Muscle layer of duodenum (tissue), 2 donors: ENCODE measurements around the gene ZNF621.

Source experiments
- H3K27ac ChIP-seq: one replicate; pipeline ENCODE4 v1.7.0; 2013; ENCODE audit warnings: mild to moderate bottlenecking, low read length
- H3K27me3 ChIP-seq: one replicate; pipeline ENCODE4 v1.7.0; 2013; ENCODE audit warnings: low read depth, mild to moderate bottlenecking, control low read depth, low read length
- H3K36me3 ChIP-seq, 2 donors: one replicate each; pipeline ENCODE4 v1.7.0; 2013; ENCODE audit warnings: low read length in 2 of 2, control low read depth in 1 of 2, mild to moderate bottlenecking in 1 of 2; ENCODE audit not compliant: insufficient read depth in 2 of 2, control insufficient read depth in 1 of 2
- H3K4me1 ChIP-seq, 2 donors: one replicate each; pipeline ENCODE4 v1.7.0; 2013; ENCODE audit warnings: low read length in 2 of 2, mild to moderate bottlenecking in 2 of 2, control low read depth in 1 of 2, moderate library complexity in 1 of 2; ENCODE audit not compliant: insufficient read depth in 2 of 2, control insufficient read depth in 1 of 2
- H3K4me3 ChIP-seq, 2 donors: one replicate each; pipeline ENCODE4 v1.7.0; 2013; ENCODE audit warnings: low read length in 2 of 2, low read depth in 1 of 2, mild to moderate bottlenecking in 1 of 2
- H3K9me3 ChIP-seq, 2 donors: one replicate each; pipeline ENCODE4 v1.7.0; 2013; ENCODE audit warnings: low read length in 2 of 2, control low read depth in 1 of 2, mild to moderate bottlenecking in 1 of 2; ENCODE audit not compliant: control insufficient read depth in 1 of 2
- donor health status: healthy.

Gene ZNF621

GRCh38 chr3:40524568-40525285, at the start of gene ZNF621:
Gene ZNF621 (plus strand): TSS chr3:40524960. CDS start chr3:40525841, 881 bp downstream.
- Histone ChIP-seq H3K9me3 (no peaks in the 10 kb centered on the region), H3K27me3 (no peaks in the 10 kb centered on the region), H3K36me3 (peaks cover 8 to 28% of the 10 kb centered on the region in 2 donors), H3K4me3 (peak within 1 kb of the TSS; percentile 87), H3K4me1 (peaks cover 7 to 14% of the 10 kb centered on the region in 2 donors), H3K27ac (peak within 1 kb of the TSS; percentile 89)

- peak within 1 kb of the TSS; percentile 66 for H3K27ac ChIP-seq
- no peaks in the 10 kb centered on the region for H3K27me3 ChIP-seq
- H3K9me3 ChIP-seq, result no peaks in the 10 kb centered on the region
- peaks cover 4 to 7% of the 10 kb centered on the region in 2 donors for H3K4me1 ChIP-seq
- peaks cover 12 to 22% of the 10 kb centered on the region in 2 donors for H3K36me3 ChIP-seq
- peak within 1 kb of the TSS; percentile 85 to 95 for H3K4me3 ChIP-seq
Observed at GRCh38 chr3:40476478-40477470, 48.0 kb upstream of the ZNF621 start, which contains the start of gene ZNF619. Gene ZNF619 (plus strand): TSS chr3:40477122. CDS start chr3:40477980, 858 bp downstream.

DNA sequence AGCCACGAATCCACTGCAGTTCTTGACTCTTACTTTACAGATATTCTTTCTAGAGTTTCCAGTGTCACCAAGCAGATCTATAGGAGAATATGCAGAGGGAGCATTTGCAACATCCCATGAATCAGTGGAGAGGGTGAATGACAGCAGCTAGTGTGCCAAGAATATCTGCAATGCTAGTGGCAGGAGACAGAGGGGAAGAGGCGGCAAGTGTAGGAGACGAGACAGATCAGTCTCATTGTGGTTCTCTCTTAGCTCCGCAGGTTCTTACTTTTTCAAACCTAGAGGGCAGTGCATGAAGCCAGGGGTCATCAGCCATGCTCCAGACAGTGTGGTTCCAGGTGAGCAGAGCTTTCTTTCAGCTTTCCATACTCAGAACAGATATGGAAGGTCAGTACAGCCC, 47.1 kb upstream of the ZNF621 start:
- peak overlapping the region; percentile 85 to 95 for H3K4me3 ChIP-seq

GRCh38 chr3:40487172-40487571, 37.6 kb upstream of the ZNF621 start:
- Histone ChIP-seq H3K27me3 (no peaks in the 10 kb centered on the region), H3K4me3 (peak overlapping the region in 1 of 2 donors; percentile 30), H3K9me3 (peaks cover 11 to 19% of the 10 kb centered on the region in 2 donors), H3K36me3 (peaks cover 25 to 57% of the 10 kb centered on the region in 2 donors), H3K4me1 (no peaks in the 10 kb centered on the region), H3K27ac (no peak overlapping the region)

More for the DNA sequence above, 47.1 kb upstream of the ZNF621 start:
- Histone ChIP-seq H3K4me1 (peaks cover 4 to 7% of the 10 kb centered on the region in 2 donors), H3K9me3 (no peaks in the 10 kb centered on the region), H3K36me3 (peaks cover 20 to 31% of the 10 kb centered on the region in 2 donors), H3K27me3 (no peaks in the 10 kb centered on the region), H3K27ac (peak overlapping the region; percentile 66)

DNA sequence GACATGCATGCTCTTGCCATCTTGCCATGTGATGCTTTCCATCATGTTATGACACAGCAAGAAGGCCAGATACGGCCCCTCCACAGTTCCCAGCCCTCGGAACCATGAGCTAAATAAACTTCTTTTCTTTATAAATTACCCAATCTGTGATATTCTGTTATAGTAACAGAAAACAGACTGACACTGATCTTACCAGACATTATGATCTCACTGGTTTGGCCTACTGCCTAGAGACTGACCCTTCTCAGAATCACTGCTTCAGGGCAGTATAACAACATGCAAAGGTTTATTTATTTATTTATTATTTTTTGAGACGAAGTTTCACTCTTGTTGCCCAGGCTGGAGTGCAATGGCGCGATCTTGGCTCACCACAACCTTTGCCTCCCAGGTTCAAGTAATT, 33.8 kb upstream of the ZNF621 start:
- Histone ChIP-seq H3K27ac (no peak overlapping the region), H3K4me3 (no peak overlapping the region), H3K27me3 (no peaks in the 10 kb centered on the region), H3K36me3 (peaks cover 16 to 24% of the 10 kb centered on the region in 2 donors), H3K9me3 (peaks cover 11 to 19% of the 10 kb centered on the region in 2 donors), H3K4me1 (no peaks in the 10 kb centered on the region)

- Histone ChIP-seq H3K4me3 (no peak overlapping the region), H3K27ac (no peak overlapping the region), H3K27me3 (no peaks in the 10 kb centered on the region), H3K9me3 (no peaks in the 10 kb centered on the region), H3K36me3 (no peaks in the 10 kb centered on the region), H3K4me1 (no peaks in the 10 kb centered on the region)
Observed at GRCh38 chr3:40494698-40495097, 30.1 kb upstream of the ZNF621 start.

DNA sequence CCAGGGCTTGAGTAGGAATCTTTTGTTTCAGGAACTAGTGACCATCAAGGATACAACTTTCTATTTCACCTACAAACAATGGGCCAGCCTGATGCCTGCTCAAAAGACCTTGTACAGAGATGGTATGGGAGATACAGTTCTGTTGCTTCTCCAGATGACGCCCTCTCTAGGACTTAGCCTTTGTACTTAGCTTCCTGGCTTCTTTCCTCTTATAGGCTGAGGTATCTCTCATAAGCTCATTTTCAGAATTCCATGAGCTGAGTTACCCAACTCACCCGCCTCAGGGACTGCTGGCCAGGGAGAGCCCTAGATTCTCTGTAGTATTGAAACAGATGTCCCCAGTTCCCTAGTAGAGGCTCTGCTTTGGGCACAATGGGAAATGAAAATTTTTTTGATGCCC, 27.5 kb upstream of the ZNF621 start:
- Histone ChIP-seq H3K27me3 (no peaks in the 10 kb centered on the region), H3K4me3 (no peak overlapping the region), H3K36me3 (no peaks in the 10 kb centered on the region), H3K9me3 (no peaks in the 10 kb centered on the region), H3K27ac (no peak overlapping the region), H3K4me1 (no peaks in the 10 kb centered on the region)

DNA sequence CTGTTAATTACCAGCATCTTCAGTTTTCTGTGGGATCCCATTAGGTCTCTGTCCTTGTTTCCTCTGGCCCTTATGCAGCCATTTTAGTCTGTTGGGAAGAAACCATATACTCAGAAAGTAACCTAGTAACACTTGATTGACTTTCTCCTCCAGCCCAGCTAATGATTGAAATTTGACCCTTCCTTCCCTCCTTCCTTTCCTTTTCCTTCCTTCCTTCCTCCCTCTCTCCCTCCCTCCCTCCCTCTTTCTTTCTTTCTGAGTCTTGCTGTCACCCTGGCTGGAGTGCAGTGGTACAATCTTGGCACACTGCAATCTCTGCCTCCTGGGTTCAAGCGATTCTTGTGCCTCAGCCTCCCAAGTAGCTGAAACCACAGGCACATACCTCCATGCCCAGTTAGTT, 24.8 kb upstream of the ZNF621 start:
- no peaks in the 10 kb centered on the region for H3K9me3 ChIP-seq
- H3K4me3 ChIP-seq, result no peak overlapping the region
- H3K27me3 ChIP-seq, result no peaks in the 10 kb centered on the region
- H3K36me3 ChIP-seq, result no peaks in the 10 kb centered on the region
- H3K4me1 ChIP-seq, result no peaks in the 10 kb centered on the region
- no peak overlapping the region for H3K27ac ChIP-seq

GRCh38 chr3:40502034-40502433, 22.7 kb upstream of the ZNF621 start:
- Histone ChIP-seq H3K27me3 (no peaks in the 10 kb centered on the region), H3K27ac (no peak overlapping the region), H3K4me1 (peaks cover 0 to 7% of the 10 kb centered on the region in 2 donors), H3K4me3 (no peak overlapping the region), H3K9me3 (no peaks in the 10 kb centered on the region), H3K36me3 (no peaks in the 10 kb centered on the region)

GRCh38 chr3:40504636-40505430, 19.9 kb upstream of the ZNF621 start:
- H3K27me3 ChIP-seq, result no peaks in the 10 kb centered on the region
- no peaks in the 10 kb centered on the region for H3K9me3 ChIP-seq
- H3K36me3 ChIP-seq, result peaks cover 0 to 5% of the 10 kb centered on the region in 2 donors
- H3K4me3 ChIP-seq, result peak overlapping the region; percentile 84 to 87
- peaks cover 0 to 7% of the 10 kb centered on the region in 2 donors for H3K4me1 ChIP-seq
- peak overlapping the region; percentile 35 for H3K27ac ChIP-seq
